ENCODE data around the gene DNM2. TPM values are rescaled to one million over a fixed set of nuclear protein-coding genes. Genes with fewer than 3 reads are reported as not detected.

Gene DNM2
- total and polyA plus RNA-seq, 2 donors (not counting 1 experiment from before 2014, with no cell fraction given) = 42.6 to 76.8 TPM

DNA sequence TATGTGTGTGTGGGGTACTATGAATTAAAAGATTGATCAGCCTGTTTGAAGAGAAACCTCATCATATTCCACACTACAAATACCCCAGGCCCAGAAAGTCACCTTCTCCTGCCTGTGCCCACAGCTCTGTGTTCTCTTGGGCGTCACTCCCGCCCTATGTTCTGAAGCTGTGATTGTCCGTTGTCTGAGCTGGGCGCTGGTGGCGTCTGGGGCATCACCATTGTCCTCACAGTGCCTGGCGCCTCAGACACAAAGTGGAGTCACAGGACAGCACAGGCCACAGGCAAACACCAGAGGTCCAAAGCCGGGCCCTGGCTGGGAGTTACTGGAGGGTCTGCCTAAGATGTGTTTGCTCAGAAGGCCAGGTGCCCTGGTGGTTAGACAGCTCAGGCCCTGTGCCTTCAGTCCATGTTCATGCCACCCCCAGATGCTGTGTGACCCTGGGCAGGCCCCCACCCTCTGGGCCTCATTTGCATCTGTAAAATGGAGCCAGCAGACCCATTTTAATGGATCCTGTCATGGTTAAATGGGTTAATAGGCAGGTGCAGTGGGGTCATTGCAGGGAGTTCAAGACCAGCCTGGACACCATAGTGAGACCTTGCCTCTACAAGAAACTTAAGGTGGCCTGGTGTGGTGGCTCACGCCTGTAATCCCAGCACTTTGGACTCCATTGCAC is 34.5 kb downstream of the DNM2 start:
- H4K20me1 ChIP-seq (ENCODE audit: control insufficient read depth, extremely low read depth, insufficient read depth, low read length) = no peaks in the 10 kb centered on the region

DNA sequence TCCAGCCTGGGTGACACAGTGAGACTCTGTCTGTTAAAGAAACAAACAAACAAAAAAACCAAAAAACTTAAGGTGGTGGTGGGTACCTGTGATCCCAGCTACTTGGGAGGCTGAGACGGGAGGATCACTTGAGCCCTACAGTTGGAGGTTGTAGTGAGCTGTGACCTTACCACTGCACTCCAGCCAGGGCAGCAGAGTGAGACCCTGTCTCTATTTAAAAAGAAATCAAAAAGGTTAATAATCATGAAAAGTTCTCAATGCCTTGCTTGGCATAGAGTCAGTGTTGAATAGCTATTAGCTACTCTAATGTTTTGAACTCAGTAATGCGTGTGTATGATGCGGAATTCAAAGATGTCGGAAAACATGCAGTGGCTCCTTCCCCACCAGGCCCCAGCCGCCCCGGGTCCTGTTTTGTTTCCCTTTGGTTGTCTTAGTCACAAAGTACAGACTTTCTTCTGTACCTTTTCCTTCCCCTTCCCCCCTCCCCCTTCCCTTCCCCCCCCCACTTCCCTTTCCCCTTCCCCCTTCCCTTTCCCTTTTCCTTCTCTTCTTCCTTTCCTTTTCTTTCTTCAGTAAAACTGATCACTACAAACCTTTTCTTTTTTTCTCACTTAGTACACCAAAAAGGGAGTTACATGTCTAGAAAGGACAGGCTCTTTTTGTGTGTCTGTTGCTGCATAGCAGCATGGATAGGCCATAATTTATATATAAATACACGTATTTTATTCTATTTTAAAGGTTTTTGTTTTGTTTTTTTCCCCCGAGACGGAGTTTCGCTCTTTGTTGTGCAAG is 35.2 kb downstream of the DNM2 start:
- Histone ChIP-seq H3K4me2 (ENCODE audit: extremely low read depth, insufficient read depth, low read length) (no peak overlapping the region), H3K9ac (ENCODE audit: insufficient read depth, low read length) (no peak overlapping the region), H3K36me3 (ENCODE audit: control insufficient read depth, insufficient read depth, low read length) (peaks cover 1% of the 10 kb centered on the region), H3K27ac (ENCODE audit: insufficient read depth, low read length) (no peak overlapping the region), H4K20me1 (ENCODE audit: control insufficient read depth, extremely low read depth, insufficient read depth, low read length) (no peaks in the 10 kb centered on the region), H3K4me3 (replicated peaks in 1 of 4; ENCODE audit: control extremely low read depth in 1 of 4, insufficient read depth in 1 of 4, low read depth in 3 of 4, low read length in 4 of 4) (no peak overlapping the region), H3K4me1 (ENCODE audit: control insufficient read depth, extremely low read depth, insufficient read depth, low read length) (peaks cover 15% of the 10 kb centered on the region), H3K27me3 (ENCODE audit: control insufficient read depth, insufficient read depth, low read length) (no peaks in the 10 kb centered on the region), H3K9me3 (ENCODE audit: control insufficient read depth, insufficient read depth, low read depth, low read length) (no peaks in the 10 kb centered on the region), H2AFZ (ENCODE audit: low read length) (no peak overlapping the region), H3K79me2 (ENCODE audit: control insufficient read depth, insufficient read depth, low read length) (peaks cover 59% of the 10 kb centered on the region)
- no peak for DNase-seq (ENCODE audit: low read depth in 2 of 2)
- TF ChIP-seq CTCF (conservative IDR thresholded peaks at IDR 0.05 in 1 of 2, IDR thresholded peaks at IDR 0.05 in 1 of 2; ENCODE audit: low read depth in 1 of 2, low read length in 2 of 2) = no peak
- TF ChIP-seq EZH2 (IDR thresholded peaks at IDR 0.05; ENCODE audit: low read length, missing control alignments) = no peak

More for the DNA sequence above, 34.5 kb downstream of the DNM2 start:
- Histone ChIP-seq H3K4me3 (replicated peaks in 1 of 4; ENCODE audit: control extremely low read depth in 1 of 4, insufficient read depth in 1 of 4, low read depth in 3 of 4, low read length in 4 of 4) (no peak overlapping the region), H3K27me3 (ENCODE audit: control insufficient read depth, insufficient read depth, low read length) (no peaks in the 10 kb centered on the region), H3K79me2 (ENCODE audit: control insufficient read depth, insufficient read depth, low read length) (peaks cover 61% of the 10 kb centered on the region), H3K36me3 (ENCODE audit: control insufficient read depth, insufficient read depth, low read length) (peaks cover 1% of the 10 kb centered on the region), H3K4me1 (ENCODE audit: control insufficient read depth, extremely low read depth, insufficient read depth, low read length) (peaks cover 15% of the 10 kb centered on the region), H3K9me3 (ENCODE audit: control insufficient read depth, insufficient read depth, low read depth, low read length) (no peaks in the 10 kb centered on the region), H3K4me2 (ENCODE audit: extremely low read depth, insufficient read depth, low read length) (no peak overlapping the region), H3K27ac (ENCODE audit: insufficient read depth, low read length) (no peak overlapping the region), H3K9ac (ENCODE audit: insufficient read depth, low read length) (no peak overlapping the region), H2AFZ (ENCODE audit: low read length) (no peak overlapping the region)
- no peak for DNase-seq (ENCODE audit: low read depth in 2 of 2)
- TF ChIP-seq CTCF (conservative IDR thresholded peaks at IDR 0.05 in 1 of 2, IDR thresholded peaks at IDR 0.05 in 1 of 2; ENCODE audit: low read depth in 1 of 2, low read length in 2 of 2) (no peak), EZH2 (IDR thresholded peaks at IDR 0.05; ENCODE audit: low read length, missing control alignments) (no peak)

DNA sequence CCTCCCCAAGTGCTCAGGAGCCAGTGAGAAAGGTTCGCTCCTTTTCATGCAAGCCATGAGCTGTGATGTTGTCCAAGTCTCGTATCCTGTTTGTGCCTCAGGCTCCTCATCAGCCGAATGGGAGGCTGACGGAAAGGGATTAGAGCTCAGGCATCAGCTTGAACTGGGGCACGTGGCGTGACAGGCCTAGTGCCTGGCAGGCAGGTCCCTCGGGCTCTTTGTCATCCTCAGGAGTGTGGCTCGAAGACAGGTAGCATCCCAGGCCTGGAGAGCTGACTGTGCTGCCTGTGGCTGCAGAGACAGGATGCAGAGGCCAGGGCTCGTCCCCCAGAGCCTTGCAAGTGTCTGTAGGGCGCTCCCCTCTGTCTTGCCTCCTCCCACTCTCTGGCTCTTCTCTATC is 38.5 kb downstream of the DNM2 start:
- Histone ChIP-seq H3K9me3 (ENCODE audit: control insufficient read depth, insufficient read depth, low read depth, low read length) (no peaks in the 10 kb centered on the region), H3K27me3 (ENCODE audit: control insufficient read depth, insufficient read depth, low read length) (no peaks in the 10 kb centered on the region), H3K4me1 (ENCODE audit: control insufficient read depth, extremely low read depth, insufficient read depth, low read length) (peaks cover 3% of the 10 kb centered on the region), H3K9ac (ENCODE audit: insufficient read depth, low read length) (no peak overlapping the region), H3K36me3 (ENCODE audit: control insufficient read depth, insufficient read depth, low read length) (peaks cover 1% of the 10 kb centered on the region), H4K20me1 (ENCODE audit: control insufficient read depth, extremely low read depth, insufficient read depth, low read length) (no peaks in the 10 kb centered on the region), H2AFZ (ENCODE audit: low read length) (no peak overlapping the region), H3K27ac (ENCODE audit: insufficient read depth, low read length) (no peak overlapping the region), H3K4me3 (replicated peaks in 1 of 4; ENCODE audit: control extremely low read depth in 1 of 4, insufficient read depth in 1 of 4, low read depth in 3 of 4, low read length in 4 of 4) (no peak overlapping the region), H3K79me2 (ENCODE audit: control insufficient read depth, insufficient read depth, low read length) (peaks cover 35% of the 10 kb centered on the region), H3K4me2 (ENCODE audit: extremely low read depth, insufficient read depth, low read length) (no peak overlapping the region)
- DNase-seq (ENCODE audit: low read depth in 2 of 2) = no peak
- TF ChIP-seq CTCF (conservative IDR thresholded peaks at IDR 0.05 in 1 of 2, IDR thresholded peaks at IDR 0.05 in 1 of 2; ENCODE audit: low read depth in 1 of 2, low read length in 2 of 2) = no peak
- TF ChIP-seq EZH2 (IDR thresholded peaks at IDR 0.05; ENCODE audit: low read length, missing control alignments) = no peak

All from fibroblast of lung (primary cell).